ENCODE data around the gene TMEM255A. TPM values are rescaled to one million over a fixed set of nuclear protein-coding genes. Genes with fewer than 3 reads are reported as not detected.

TMEM255A gene
- total RNA-seq, 1 experiment from 2014 or later: 3.8 TPM

DNA sequence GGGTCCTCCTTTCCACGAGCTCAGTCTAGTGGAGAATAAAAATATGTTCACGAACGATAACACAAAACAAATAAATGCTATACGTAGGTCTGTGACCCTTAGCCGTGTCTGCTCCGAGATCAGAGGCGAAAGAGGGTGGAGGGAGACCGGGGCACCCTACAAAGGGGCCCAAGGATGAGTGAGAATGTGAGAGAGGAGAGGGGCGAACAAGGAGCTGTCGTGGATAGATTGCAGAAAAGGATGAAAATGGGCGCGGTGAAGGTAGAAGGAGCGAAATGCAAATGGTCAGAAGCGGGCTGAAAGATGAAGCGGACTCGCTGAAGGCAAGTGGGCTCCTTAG, 66.9 kb downstream of the TMEM255A start:
- no peaks in the 10 kb centered on the region for H3K9me3 Mint-ChIP-seq (ENCODE audit: unreplicated experiment)
- H3K27me3 ChIP-seq (replicated peaks; ENCODE audit: control insufficient read depth, insufficient read depth, low read length): no peaks in the 10 kb centered on the region
- POLR2A ChIA-PET: no interaction called here
- peaks cover 6% of the 10 kb centered on the region for H3K4me1 Mint-ChIP-seq (ENCODE audit: low read depth, unreplicated experiment)
- no peaks in the 10 kb centered on the region for H3K36me3 Mint-ChIP-seq (ENCODE audit: insufficient read depth, unreplicated experiment)
- H3K27ac Mint-ChIP-seq (ENCODE audit: unreplicated experiment): peak overlapping the region; percentile 99
- H3K4me3 Mint-ChIP-seq (ENCODE audit: unreplicated experiment): peak overlapping the region; percentile 100
- no peaks in the 10 kb centered on the region for H3K27me3 Mint-ChIP-seq (ENCODE audit: insufficient read depth, unreplicated experiment)
- peak overlapping the region; percentile 52 for H3K4me3 ChIP-seq (ENCODE audit: low read depth, low read length)
- no TSS peak for BruUV-seq (replicated peaks)
- no peaks in the 10 kb centered on the region for H3K36me3 ChIP-seq (ENCODE audit: control insufficient read depth, insufficient read depth, low read length)
- 0 out of 2 replicates have a peak, but pooled peaks cover 3% of the 10 kb centered on the region for H3K4me1 ChIP-seq
- DNase-seq: no peak
- CTCF ChIA-PET: no interaction called here
- intact Hi-C loops (cut with micrococcal nuclease; ENCODE audit: unreplicated experiment): no loop called here
- H3K9me3 ChIP-seq: no peaks in the 10 kb centered on the region
- TF ChIP-seq, protein P1, sequence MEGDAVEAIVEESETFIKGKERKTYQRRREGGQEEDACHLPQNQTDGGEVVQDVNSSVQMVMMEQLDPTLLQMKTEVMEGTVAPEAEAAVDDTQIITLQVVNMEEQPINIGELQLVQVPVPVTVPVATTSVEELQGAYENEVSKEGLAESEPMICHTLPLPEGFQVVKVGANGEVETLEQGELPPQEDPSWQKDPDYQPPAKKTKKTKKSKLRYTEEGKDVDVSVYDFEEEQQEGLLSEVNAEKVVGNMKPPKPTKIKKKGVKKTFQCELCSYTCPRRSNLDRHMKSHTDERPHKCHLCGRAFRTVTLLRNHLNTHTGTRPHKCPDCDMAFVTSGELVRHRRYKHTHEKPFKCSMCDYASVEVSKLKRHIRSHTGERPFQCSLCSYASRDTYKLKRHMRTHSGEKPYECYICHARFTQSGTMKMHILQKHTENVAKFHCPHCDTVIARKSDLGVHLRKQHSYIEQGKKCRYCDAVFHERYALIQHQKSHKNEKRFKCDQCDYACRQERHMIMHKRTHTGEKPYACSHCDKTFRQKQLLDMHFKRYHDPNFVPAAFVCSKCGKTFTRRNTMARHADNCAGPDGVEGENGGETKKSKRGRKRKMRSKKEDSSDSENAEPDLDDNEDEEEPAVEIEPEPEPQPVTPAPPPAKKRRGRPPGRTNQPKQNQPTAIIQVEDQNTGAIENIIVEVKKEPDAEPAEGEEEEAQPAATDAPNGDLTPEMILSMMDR (IDR thresholded peaks at IDR 0.05; ENCODE audit: insufficient read depth in 1 of 2, low read depth in 1 of 2, low read length in 1 of 2, severe bottlenecking in 1 of 2, unreplicated experiment in 1 of 2): no peak

DNA sequence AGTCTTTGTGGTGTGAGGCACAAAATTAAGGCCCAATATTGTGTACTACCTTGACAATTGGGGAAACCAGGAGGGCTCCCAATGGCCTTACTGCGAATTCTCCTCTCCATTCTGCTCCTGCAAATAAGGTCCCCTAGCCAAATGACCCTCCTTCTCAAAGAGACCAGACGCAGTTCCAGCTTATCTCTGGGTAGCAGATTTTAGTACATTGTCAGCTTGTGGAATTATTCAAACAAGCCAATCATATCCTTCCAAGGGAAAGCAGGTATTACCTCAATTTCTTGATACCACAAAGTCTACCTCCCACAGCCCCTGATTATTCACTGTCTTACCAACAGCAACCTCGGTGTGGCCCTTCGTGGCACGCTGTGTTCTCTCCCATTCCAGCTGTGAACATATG, 68.4 kb downstream of the TMEM255A start:
- no peaks in the 10 kb centered on the region for H3K36me3 Mint-ChIP-seq (ENCODE audit: insufficient read depth, unreplicated experiment)
- ChIA-PET CTCF (no interaction called here), POLR2A (no interaction called here)
- H3K4me3 Mint-ChIP-seq (ENCODE audit: unreplicated experiment): no peak overlapping the region
- DNase-seq: no peak
- H3K27ac Mint-ChIP-seq (ENCODE audit: unreplicated experiment): no peak overlapping the region
- no peaks in the 10 kb centered on the region for H3K27me3 ChIP-seq (replicated peaks; ENCODE audit: control insufficient read depth, insufficient read depth, low read length)
- peaks cover 6% of the 10 kb centered on the region for H3K4me1 Mint-ChIP-seq (ENCODE audit: low read depth, unreplicated experiment)
- H3K36me3 ChIP-seq (ENCODE audit: control insufficient read depth, insufficient read depth, low read length): no peaks in the 10 kb centered on the region
- TF ChIP-seq, protein P1 (IDR thresholded peaks at IDR 0.05; ENCODE audit: insufficient read depth in 1 of 2, low read depth in 1 of 2, low read length in 1 of 2, severe bottlenecking in 1 of 2, unreplicated experiment in 1 of 2): no peak
- no peaks in the 10 kb centered on the region for H3K9me3 ChIP-seq
- intact Hi-C loops (cut with micrococcal nuclease; ENCODE audit: unreplicated experiment): no loop called here
- no peak overlapping the region for H3K4me3 ChIP-seq (ENCODE audit: low read depth, low read length)
- no TSS peak for BruUV-seq (replicated peaks)
- H3K27me3 Mint-ChIP-seq (ENCODE audit: insufficient read depth, unreplicated experiment): no peaks in the 10 kb centered on the region
- no peaks in the 10 kb centered on the region for H3K9me3 Mint-ChIP-seq (ENCODE audit: unreplicated experiment)
- 0 out of 2 replicates have a peak, but pooled peaks cover 3% of the 10 kb centered on the region for H3K4me1 ChIP-seq

DNA sequence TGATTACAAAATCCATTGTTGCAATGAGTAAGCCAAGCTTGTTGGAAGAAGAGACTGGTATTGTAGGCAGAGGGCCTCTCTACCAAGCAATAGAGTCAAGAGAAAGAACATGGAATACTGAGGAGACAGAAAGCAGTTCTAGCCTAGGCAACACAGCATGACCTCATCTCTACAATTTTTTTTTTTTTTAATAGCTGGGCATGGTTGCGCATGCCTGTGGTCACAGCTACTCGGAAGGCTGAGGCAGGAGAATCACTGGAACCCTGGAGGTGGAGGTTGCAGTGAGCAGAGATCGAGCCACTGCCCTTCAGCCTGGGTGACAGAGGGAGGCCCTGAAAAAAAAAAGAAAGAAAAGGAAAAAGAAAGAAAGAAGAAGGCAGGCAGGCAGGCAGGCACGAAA, 72.3 kb downstream of the TMEM255A start:
- Histone ChIP-seq H3K36me3 (ENCODE audit: control insufficient read depth, insufficient read depth, low read length) (no peaks in the 10 kb centered on the region), H3K4me3 (ENCODE audit: low read depth, low read length) (no peak overlapping the region), H3K4me1 (no peaks in the 10 kb centered on the region), H3K9me3 (no peaks in the 10 kb centered on the region), H3K27me3 (replicated peaks; ENCODE audit: control insufficient read depth, insufficient read depth, low read length) (no peaks in the 10 kb centered on the region)
- Mint-ChIP-seq H3K27ac (ENCODE audit: unreplicated experiment) (no peak overlapping the region), H3K4me3 (ENCODE audit: unreplicated experiment) (no peak overlapping the region), H3K36me3 (ENCODE audit: insufficient read depth, unreplicated experiment) (no peaks in the 10 kb centered on the region), H3K9me3 (ENCODE audit: unreplicated experiment) (no peaks in the 10 kb centered on the region), H3K27me3 (ENCODE audit: insufficient read depth, unreplicated experiment) (no peaks in the 10 kb centered on the region), H3K4me1 (ENCODE audit: low read depth, unreplicated experiment) (peaks cover 2% of the 10 kb centered on the region)
- BruUV-seq (replicated peaks): no TSS peak
- intact Hi-C loops (cut with micrococcal nuclease; ENCODE audit: unreplicated experiment): no loop called here
- POLR2A ChIA-PET: no interaction called here
- no peak for DNase-seq
- CTCF ChIA-PET: interaction anchor here (0.7 kb wide), 1 partner anchor 213 kb away, joined by 3 read pairs; no protein-coding TSS in a partner anchor
- TF ChIP-seq, protein P1 (IDR thresholded peaks at IDR 0.05; ENCODE audit: insufficient read depth in 1 of 2, low read depth in 1 of 2, low read length in 1 of 2, severe bottlenecking in 1 of 2, unreplicated experiment in 1 of 2): no peak
